Uterus (tissue), 2 donors: ENCODE data around the gene CYP2A6.
"Not testable (repeated sequence)": the region's sequence is repeated elsewhere in the genome, so short reads cannot be mapped to it uniquely, and the experiment has no call there.

Experiments
- POLR2A ChIP-seq, 2 donors: fragments of 450-650 bp; IDR thresholded peaks; one replicate each; pipeline ENCODE4 v1.6.1; 2016; ENCODE audit warnings: antibody characterized with exemption in 2 of 2, mild to moderate bottlenecking in 1 of 2, moderate library complexity in 1 of 2
- TF ChIP-seq, protein P1 (sequence below), 4 experiments: fragments of 200-600 bp in 2 of 4; fragments of 450-650 bp in 2 of 4; sonication (generic) in 2 of 4; IDR thresholded peaks; one replicate each; pipeline ENCODE4 v1.5.1; 2016 to 2019; ENCODE audit warnings: antibody characterized with exemption in 4 of 4, mild to moderate bottlenecking in 2 of 4, moderate library complexity in 1 of 4

DNA sequence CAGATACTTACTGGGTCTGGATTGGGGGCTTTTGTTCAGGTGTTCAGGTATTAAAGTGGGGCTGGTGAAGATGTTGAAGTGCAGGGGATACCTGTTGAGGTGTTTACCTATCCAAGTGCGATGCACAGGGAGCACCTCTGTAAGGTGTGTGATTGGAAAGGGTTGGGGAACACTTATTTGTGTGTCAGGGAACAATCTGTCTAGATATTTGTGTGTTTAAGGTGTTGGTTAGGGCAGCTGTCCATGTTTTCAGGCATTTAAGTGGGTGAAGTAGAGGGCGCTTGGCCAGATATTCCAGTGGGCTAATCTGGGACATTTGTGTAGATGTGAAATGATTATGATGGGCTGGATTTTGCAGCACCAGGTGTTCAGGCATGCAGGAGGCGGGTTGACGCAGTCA lies 29.1 kb upstream of the CYP2A6 start:
- TF ChIP-seq, protein P1, sequence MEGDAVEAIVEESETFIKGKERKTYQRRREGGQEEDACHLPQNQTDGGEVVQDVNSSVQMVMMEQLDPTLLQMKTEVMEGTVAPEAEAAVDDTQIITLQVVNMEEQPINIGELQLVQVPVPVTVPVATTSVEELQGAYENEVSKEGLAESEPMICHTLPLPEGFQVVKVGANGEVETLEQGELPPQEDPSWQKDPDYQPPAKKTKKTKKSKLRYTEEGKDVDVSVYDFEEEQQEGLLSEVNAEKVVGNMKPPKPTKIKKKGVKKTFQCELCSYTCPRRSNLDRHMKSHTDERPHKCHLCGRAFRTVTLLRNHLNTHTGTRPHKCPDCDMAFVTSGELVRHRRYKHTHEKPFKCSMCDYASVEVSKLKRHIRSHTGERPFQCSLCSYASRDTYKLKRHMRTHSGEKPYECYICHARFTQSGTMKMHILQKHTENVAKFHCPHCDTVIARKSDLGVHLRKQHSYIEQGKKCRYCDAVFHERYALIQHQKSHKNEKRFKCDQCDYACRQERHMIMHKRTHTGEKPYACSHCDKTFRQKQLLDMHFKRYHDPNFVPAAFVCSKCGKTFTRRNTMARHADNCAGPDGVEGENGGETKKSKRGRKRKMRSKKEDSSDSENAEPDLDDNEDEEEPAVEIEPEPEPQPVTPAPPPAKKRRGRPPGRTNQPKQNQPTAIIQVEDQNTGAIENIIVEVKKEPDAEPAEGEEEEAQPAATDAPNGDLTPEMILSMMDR (IDR thresholded peaks at IDR 0.05): not testable (repeated sequence)
- TF ChIP-seq POLR2A (IDR thresholded peaks at IDR 0.05): not testable (repeated sequence)
